IPS DF 19.7 (cell line): ENCODE measurements around the gene PTTG1IP.

Source experiments
- DNase-seq: peaks from one replicate; pipeline ENCODE4 v3.0.0-alpha.2; 2013; ENCODE audit warnings: low read depth, low spot score

Gene PTTG1IP

GRCh38 chr21:44865561-44866280 is 7.8 kb downstream of the PTTG1IP start:
- DNase-seq = no peak

GRCh38 chr21:44862869-44863685 is 10.4 kb downstream of the PTTG1IP start:
- no peak for DNase-seq

GRCh38 chr21:44858791-44859190 is 14.7 kb downstream of the PTTG1IP start:
- DNase-seq = no peak

- DNase-seq = no peak
These were observed 15.2 kb downstream of the PTTG1IP start for GRCh38 chr21:44858291-44858690.

- DNase-seq = no peak
These were observed 16.2 kb downstream of the PTTG1IP start for GRCh38 chr21:44857127-44857892.

GRCh38 chr21:44856131-44856530 is 17.4 kb downstream of the PTTG1IP start:
- no peak for DNase-seq

GRCh38 chr21:44855572-44855971 is 17.9 kb downstream of the PTTG1IP start:
- DNase-seq = no peak

- DNase-seq = no peak
These were observed 18.6 kb downstream of the PTTG1IP start for GRCh38 chr21:44854664-44855446.

GRCh38 chr21:44854391-44854663 is 19.2 kb downstream of the PTTG1IP start:
- no peak for DNase-seq

GRCh38 chr21:44853601-44854390 is 19.7 kb downstream of the PTTG1IP start:
- no peak for DNase-seq

- no peak for DNase-seq
These were observed 22.4 kb downstream of the PTTG1IP start for GRCh38 chr21:44850905-44851657.

GRCh38 chr21:44850208-44850800 is 23.2 kb downstream of the PTTG1IP start:
- DNase-seq = no peak

- no peak for DNase-seq
These were observed 23.8 kb downstream of the PTTG1IP start for GRCh38 chr21:44849616-44850130.

- no peak for DNase-seq
These were observed 24.5 kb downstream of the PTTG1IP start for GRCh38 chr21:44848821-44849521.

- DNase-seq = no peak
These were observed 26.0 kb downstream of the PTTG1IP start for GRCh38 chr21:44847261-44848056.

- no peak for DNase-seq
These were observed 26.8 kb downstream of the PTTG1IP start for GRCh38 chr21:44846485-44847260.

- DNase-seq = no peak
These were observed 27.3 kb downstream of the PTTG1IP start for GRCh38 chr21:44846224-44846484.
